Gastrocnemius medialis (tissue), 4 donors: ENCODE results near the gene TOPORS. TPM values are rescaled to one million over a fixed set of nuclear protein-coding genes. Genes with fewer than 3 reads are reported as not detected.
A peak's percentile ranks its signal among the peaks of the same experiment; 100 is the strongest.

Source experiments
- ATAC-seq, 2 donors: fragments of 150-250 bp; one replicate each; pipeline ENCODE4 v1.9.1; 2016
- DNase-seq, 2 donors: peaks; one replicate each; pipeline ENCODE4 v3.0.0-alpha.2; 2019
- H3K27ac ChIP-seq, 4 donors: fragments of 200-600 bp; sonication (generic); 1 replicate in 1 of 4; 2 replicates in 3 of 4; pipeline ENCODE4 v1.5.1; 2016 to 2018; ENCODE audit warnings: mild to moderate bottlenecking in 2 of 4, moderate library complexity in 1 of 4
- H3K27me3 ChIP-seq, 3 donors: fragments of 200-600 bp; sonication (generic) in 2 of 3; 1 replicate in 1 of 3; 2 replicates in 2 of 3; pipeline versions ENCODE4 v1.5.1 to v1.6.0; 2016 to 2019; ENCODE audit warnings: mild to moderate bottlenecking in 1 of 3, moderate library complexity in 1 of 3
- H3K36me3 ChIP-seq, 2 donors: fragments of 200-600 bp; sonication (generic) in 1 of 2; one replicate each; pipeline ENCODE4 v1.5.1; 2017 to 2018
- H3K4me1 ChIP-seq, 2 donors: fragments of 200-600 bp; sonication (generic) in 1 of 2; one replicate each; pipeline ENCODE4 v1.5.1; 2016 to 2017; ENCODE audit warnings: mild to moderate bottlenecking in 2 of 2
- H3K4me3 ChIP-seq, 4 donors: fragments of 200-600 bp; sonication (generic) in 3 of 4; 1 replicate in 1 of 4; 2 replicates in 3 of 4; pipeline ENCODE4 v1.5.1; 2016 to 2019; ENCODE audit warnings: mild to moderate bottlenecking in 2 of 4
- H3K9me3 ChIP-seq, 3 donors: fragments of 200-600 bp; sonication (generic) in 2 of 3; 1 replicate in 1 of 3; 2 replicates in 2 of 3; pipeline ENCODE4 v1.5.1; 2016 to 2019
- CTCF ChIP-seq, 5 experiments: fragments of 450-650 bp in 3 of 5; fragments of 200-600 bp in 2 of 5; sonication (generic) in 2 of 5; IDR thresholded peaks in 4 of 5; conservative IDR thresholded peaks in 1 of 5; 1 replicate in 4 of 5; 2 replicates in 1 of 5; pipeline ENCODE4 v1.5.1; 2016 to 2019; ENCODE audit warnings: antibody characterized with exemption in 5 of 5, mild to moderate bottlenecking in 3 of 5, moderate library complexity in 3 of 5
- POLR2A ChIP-seq, 2 donors: fragments of 450-650 bp; IDR thresholded peaks; one replicate each; pipeline ENCODE4 v1.6.1; 2017; ENCODE audit warnings: antibody characterized with exemption in 2 of 2, mild to moderate bottlenecking in 2 of 2, moderate library complexity in 2 of 2
- in situ Hi-C, 4 donors: fragments of 200-750 bp; cut with MboI; loops; one replicate each; pipeline versions ENCODE4 v1.15.0 to v1.8.0; 2017; ENCODE audit warnings: low sequenced_read_pairs in 4 of 4
- intact Hi-C: fragments of 100-400 bp; cut with DNase I; formaldehyde crosslinking; loops from one replicate; pipeline ENCODE4 v1.15.1; 2023; ENCODE audit warnings: low total_unique reads
- total RNA-seq, 4 donors: library from RNA; depleted of rRNA; stranded (reverse); fragments of >200 nt; gene quantifications; one replicate each; pipeline versions ENCODE4 v1.1.0 to v1.2.3, GENCODE V29; 2016

The TOPORS gene
- total RNA-seq, 4 donors from 2014 or later: 7.7 to 15.2 (median 14.5) TPM

- Histone ChIP-seq H3K36me3 (peaks cover 0 to 29% of the 10 kb centered on the region in 2 donors), H3K4me3 (no peak overlapping the region), H3K9me3 (no peaks in the 10 kb centered on the region), H3K27ac (no peak overlapping the region), H3K4me1 (peaks cover 3 to 5% of the 10 kb centered on the region in 2 donors), H3K27me3 (no peaks in the 10 kb centered on the region)
- in situ Hi-C loops (loop anchor here in 1 of 4 donors (10.0 kb wide), 1 partner anchor 61 kb away; no protein-coding TSS in a partner anchor), intact Hi-C loops (no loop called here)
- DNase-seq: no peak
- TF ChIP-seq CTCF (IDR thresholded peaks at IDR 0.05 in 4 of 5, conservative IDR thresholded peaks at IDR 0.05 in 1 of 5): no peak
- no peak for TF ChIP-seq POLR2A (IDR thresholded peaks at IDR 0.05)
- no peak for ATAC-seq
Measured at GRCh38 chr9:32565967-32566366, 13.6 kb upstream of the TOPORS start.

- intact Hi-C loops (no loop called here), in situ Hi-C loops (no loop called here)
- no peaks in the 10 kb centered on the region for H3K36me3 ChIP-seq
- H3K4me3 ChIP-seq: no peak overlapping the region
- no peak for DNase-seq
- peaks cover 0 to 5% of the 10 kb centered on the region in 2 donors for H3K4me1 ChIP-seq
- no peak for TF ChIP-seq POLR2A (IDR thresholded peaks at IDR 0.05)
- TF ChIP-seq CTCF (IDR thresholded peaks at IDR 0.05 in 4 of 5, conservative IDR thresholded peaks at IDR 0.05 in 1 of 5): no peak
- no peaks in the 10 kb centered on the region for H3K27me3 ChIP-seq
- no peaks in the 10 kb centered on the region for H3K9me3 ChIP-seq
- ATAC-seq: no peak
- H3K27ac ChIP-seq: peak overlapping the region in 1 of 4 donors; percentile 10
Measured at GRCh38 chr9:32558408-32558934, 6.1 kb upstream of the TOPORS start.

- intact Hi-C loops: loop anchor here (5.0 kb wide), 1 partner anchor 1533 kb away; no protein-coding TSS in a partner anchor
- no peak overlapping the region for H3K27ac ChIP-seq
Measured at GRCh38 chr9:32554591-32554990, 2.2 kb upstream of the TOPORS start.

GRCh38 chr9:32554107-32554506 is 1.7 kb upstream of the TOPORS start:
- in situ Hi-C loops: no loop called here
- intact Hi-C loops: loop anchor here (5.0 kb wide), 1 partner anchor 1533 kb away; no protein-coding TSS in a partner anchor
- no peak overlapping the region for H3K27ac ChIP-seq
- no peaks in the 10 kb centered on the region for H3K9me3 ChIP-seq
- ATAC-seq (no peak), DNase-seq (no peak)
- peaks cover 18 to 20% of the 10 kb centered on the region in 2 donors for H3K4me1 ChIP-seq
- no peaks in the 10 kb centered on the region for H3K36me3 ChIP-seq
- TF ChIP-seq CTCF (IDR thresholded peaks at IDR 0.05 in 4 of 5, conservative IDR thresholded peaks at IDR 0.05 in 1 of 5) (no peak), POLR2A (IDR thresholded peaks at IDR 0.05) (no peak)
- no peaks in the 10 kb centered on the region for H3K27me3 ChIP-seq
- H3K4me3 ChIP-seq: no peak overlapping the region

More at GRCh38 chr9:32554591-32554990, 2.2 kb upstream of the TOPORS start:
- H3K4me1 ChIP-seq: peaks cover 17 to 18% of the 10 kb centered on the region in 2 donors
- H3K27me3 ChIP-seq: no peaks in the 10 kb centered on the region
- TF ChIP-seq POLR2A (IDR thresholded peaks at IDR 0.05): no peak
- no peak for TF ChIP-seq CTCF (IDR thresholded peaks at IDR 0.05 in 4 of 5, conservative IDR thresholded peaks at IDR 0.05 in 1 of 5)
- ATAC-seq (no peak), DNase-seq (no peak)
- no peak overlapping the region for H3K4me3 ChIP-seq
- H3K9me3 ChIP-seq: no peaks in the 10 kb centered on the region
- in situ Hi-C loops: no loop called here
- H3K36me3 ChIP-seq: no peaks in the 10 kb centered on the region
